ENCODE results near the gene UBALD2. TPM values are rescaled to one million over a fixed set of nuclear protein-coding genes. Genes with fewer than 3 reads are reported as not detected.
"Not testable (repeated sequence)": the region's sequence is repeated elsewhere in the genome, so short reads cannot be mapped to it uniquely, and the experiment has no call there.

Gene UBALD2
- total RNA-seq, 3 donors from 2014 or later: 11.1 to 15.1 (median 13.0) TPM

GRCh38 chr17:76265624-76266243 is 586 bp downstream of the UBALD2 start:
- DNase-seq (ENCODE audit: low spot score in 2 of 2): peak in 1 of 2 donors; percentile 49
- Histone ChIP-seq H3K27ac (peak overlapping the region; percentile 97 to 99), H3K9me3 (no peaks in the 10 kb centered on the region), H3K36me3 (no peaks in the 10 kb centered on the region), H3K4me1 (peaks cover 24 to 38% of the 10 kb centered on the region in 2 donors), H3K4me3 (peak overlapping the region; percentile 95 to 97 (median 97)), H3K27me3 (no peaks in the 10 kb centered on the region)
- intact Hi-C loops (cut with DNase I; ENCODE audit: low total_unique reads): no loop called here
- TF ChIP-seq POLR2A (IDR thresholded peaks at IDR 0.05) (no peak), POLR2AphosphoS5 (IDR thresholded peaks at IDR 0.05) (peak in 2 of 3 donors; percentile 20 to 49), CTCF (IDR thresholded peaks at IDR 0.05) (no peak)

GRCh38 chr17:76266244-76266938 is 1.2 kb downstream of the UBALD2 start:
- Histone ChIP-seq H3K27me3 (no peaks in the 10 kb centered on the region), H3K9me3 (no peaks in the 10 kb centered on the region), H3K4me1 (peaks cover 24 to 38% of the 10 kb centered on the region in 2 donors), H3K36me3 (no peaks in the 10 kb centered on the region), H3K27ac (peak overlapping the region; percentile 97 to 99), H3K4me3 (peak overlapping the region; percentile 95 to 97 (median 97))
- no peak for TF ChIP-seq POLR2A (IDR thresholded peaks at IDR 0.05)
- TF ChIP-seq POLR2AphosphoS5 (IDR thresholded peaks at IDR 0.05): peak in 1 of 3 donors; percentile 18
- DNase-seq (ENCODE audit: low spot score in 2 of 2): no peak
- intact Hi-C loops (cut with DNase I; ENCODE audit: low total_unique reads): no loop called here

- Histone ChIP-seq H3K27me3 (no peaks in the 10 kb centered on the region), H3K4me1 (peaks cover 31 to 38% of the 10 kb centered on the region in 2 donors), H3K4me3 (peak overlapping the region; percentile 95 to 97 (median 97)), H3K9me3 (no peaks in the 10 kb centered on the region), H3K36me3 (no peaks in the 10 kb centered on the region), H3K27ac (peak overlapping the region; percentile 97 to 99)
- intact Hi-C loops (cut with DNase I; ENCODE audit: low total_unique reads): no loop called here
- no peak for TF ChIP-seq POLR2AphosphoS5 (IDR thresholded peaks at IDR 0.05)
- no peak for TF ChIP-seq CTCF (IDR thresholded peaks at IDR 0.05)
- no peak for TF ChIP-seq POLR2A (IDR thresholded peaks at IDR 0.05)
- no peak for DNase-seq (ENCODE audit: low spot score in 2 of 2)
Measured at GRCh38 chr17:76267051-76267576, 2.0 kb downstream of the UBALD2 start.

GRCh38 chr17:76267581-76268001 is 2.4 kb downstream of the UBALD2 start:
- intact Hi-C loops (cut with DNase I; ENCODE audit: low total_unique reads); H3K9me3 ChIP-seq; H3K27me3 ChIP-seq; DNase-seq (ENCODE audit: low spot score in 2 of 2); H3K36me3 ChIP-seq: not testable (repeated sequence)
- H3K27ac ChIP-seq: peak overlapping the region; percentile 84 to 97
- peak overlapping the region in 1 of 3 donors; percentile 52 for H3K4me3 ChIP-seq
- H3K4me1 ChIP-seq: peaks cover 36 to 42% of the 10 kb centered on the region in 2 donors

GRCh38 chr17:76268015-76268749 is 3.0 kb downstream of the UBALD2 start:
- Histone ChIP-seq H3K36me3 (no peaks in the 10 kb centered on the region), H3K27me3 (no peaks in the 10 kb centered on the region), H3K4me3 (peak overlapping the region in 2 of 3 donors; percentile 1 to 52), H3K9me3 (no peaks in the 10 kb centered on the region), H3K27ac (peak overlapping the region; percentile 84 to 97), H3K4me1 (peaks cover 41 to 47% of the 10 kb centered on the region in 2 donors)
- intact Hi-C loops (cut with DNase I; ENCODE audit: low total_unique reads): no loop called here
- TF ChIP-seq CTCF (IDR thresholded peaks at IDR 0.05): no peak
- TF ChIP-seq POLR2A (IDR thresholded peaks at IDR 0.05): peak; percentile 14
- TF ChIP-seq POLR2AphosphoS5 (IDR thresholded peaks at IDR 0.05): peak; percentile 44 to 89 (median 77)
- DNase-seq (ENCODE audit: low spot score in 2 of 2): peak in 1 of 2 donors; percentile 84

Data from breast epithelium (tissue), 4 donors.